ENCODE data around the gene FGF14.

GRCh38 chr13:102040812-102041211 lies 361.0 kb downstream of the FGF14 start:
- TF ChIP-seq CTCF (conservative IDR thresholded peaks at IDR 0.05) (no peak), ZFX (IDR thresholded peaks at IDR 0.05) (no peak)

All from C4-2B (cell line).